Hepatocyte (in vitro differentiated cells): ENCODE data around the gene PHOX2B.

Experiments
- CTCF ChIP-seq: fragments of 200-600 bp; sonication (generic); IDR thresholded peaks from 2 replicates; pipeline ENCODE4 v1.5.1; 2016; ENCODE audit warnings: antibody characterized with exemption, mild to moderate bottlenecking; ENCODE audit not compliant: poor library complexity
- EZH2phosphoT487 ChIP-seq: fragments of 200-600 bp; sonication (generic); IDR thresholded peaks from one replicate; pipeline ENCODE4 v1.6.1; 2018; ENCODE audit warnings: antibody characterized with exemption, mild to moderate bottlenecking, low read depth, moderate library complexity; ENCODE audit not compliant: unreplicated experiment, severe bottlenecking

GRCh38 chr4:41784191-41784979, 35.9 kb upstream of the PHOX2B start:
- TF ChIP-seq EZH2phosphoT487 = no peak
- TF ChIP-seq CTCF = no peak
